IMR-90 (cell line): Measurements from ENCODE around the gene C6orf136. TPM values are rescaled to one million over a fixed set of nuclear protein-coding genes. Genes with fewer than 3 reads are reported as not detected.

Source experiments
- ATAC-seq: fragments of 200-7000 bp; cut with Tn5 transposase; 2 replicates; pipeline ENCODE4 v1.9.1; 2020; ENCODE audit warnings: low read depth, mild to moderate bottlenecking, moderate library complexity
- BruUV-seq: library from RNA; stranded (reverse); fragments of 400-500 nt; replicated peaks from 2 replicates; lab custom pipeline; 2021; lab: Mats Ljungman, UMichigan
- CTCF ChIA-PET: fragments of 300-600 bp; formaldehyde crosslinking; extraction: SDS; loops from one replicate; lab custom pipeline; 2021; ENCODE audit warnings: antibody characterized with exemption; lab: Yijun Ruan, JAX
- POLR2A ChIA-PET: fragments of 300-600 bp; sonication (Branson Sonifier 250); formaldehyde crosslinking; loops from one replicate; lab custom pipeline; 2022; ENCODE audit warnings: antibody characterized with exemption; ENCODE audit not compliant: unreplicated experiment; lab: Charles Lee
- DNase-seq: peaks from one replicate; pipeline ENCODE4 v3.0.0; 2013
- H2AFZ ChIP-seq: replicated peaks from 2 replicates; pipeline ENCODE3; 2013; ENCODE audit warnings: low read length, mild to moderate bottlenecking; ENCODE audit not compliant: poor library complexity
- H2AK5ac ChIP-seq: 2 replicates; pipeline ENCODE4 v1.6.1; 2013; ENCODE audit warnings: low read depth, low read length, inconsistent platforms
- H2AK9ac ChIP-seq: replicated peaks from 2 replicates; pipeline ENCODE3; 2013; ENCODE audit warnings: mild to moderate bottlenecking, low read depth, low read length, moderate library complexity; ENCODE audit not compliant: poor library complexity
- H2BK120ac ChIP-seq: 2 replicates; pipeline ENCODE4 v1.6.1; 2013; ENCODE audit warnings: low read depth, low read length, inconsistent platforms
- H2BK15ac ChIP-seq: 3 replicates; pipeline ENCODE4 v1.6.1; 2013; ENCODE audit warnings: low read depth, low read length, inconsistent platforms
- H2BK20ac ChIP-seq: 2 replicates; pipeline ENCODE4 v1.6.1; 2013; ENCODE audit warnings: low read depth, mild to moderate bottlenecking, inconsistent platforms, low read length, moderate library complexity
- H2BK5ac ChIP-seq: 2 replicates; pipeline ENCODE4 v1.6.1; 2013; ENCODE audit warnings: mild to moderate bottlenecking, low read depth, low read length, inconsistent platforms; ENCODE audit not compliant: poor library complexity, severe bottlenecking
- H3K14ac ChIP-seq: replicated peaks from 2 replicates; pipeline ENCODE4 v1.6.1; 2013; ENCODE audit warnings: low read depth, low read length, inconsistent platforms
- H3K18ac ChIP-seq: 2 replicates; pipeline ENCODE4 v1.6.1; 2013; ENCODE audit warnings: low read depth, low read length, control low read depth
- H3K23ac ChIP-seq: 2 replicates; pipeline ENCODE4 v1.6.1; 2013; ENCODE audit warnings: low read depth, low read length, inconsistent platforms
- H3K27ac ChIP-seq: 2 replicates; pipeline ENCODE4 v1.5.1; 2013; ENCODE audit warnings: mild to moderate bottlenecking, control low read depth, low read length; ENCODE audit not compliant: insufficient read depth
- H3K27me3 ChIP-seq: 2 replicates; pipeline ENCODE4 v1.6.1; 2013; ENCODE audit warnings: low read length; ENCODE audit not compliant: control insufficient read depth, insufficient read depth
- H3K36me3 ChIP-seq: 2 replicates; pipeline ENCODE4 v1.6.1; 2013; ENCODE audit warnings: low read length, mixed read lengths; ENCODE audit not compliant: control insufficient read depth, insufficient read depth
- H3K4ac ChIP-seq: 2 replicates; pipeline ENCODE4 v1.6.1; 2013; ENCODE audit warnings: low read depth, low read length, inconsistent platforms
- H3K4me1 ChIP-seq: 2 replicates; pipeline ENCODE4 v1.6.1; 2013; ENCODE audit warnings: low read length, mixed read lengths; ENCODE audit not compliant: control insufficient read depth, insufficient read depth
- H3K4me2 ChIP-seq: 2 replicates; pipeline ENCODE4 v1.6.1; 2013; ENCODE audit warnings: low read depth, mild to moderate bottlenecking, control low read depth, low read length, moderate library complexity
- H3K4me3 ChIP-seq: 2 replicates; pipeline ENCODE4 v1.5.1; 2013; ENCODE audit warnings: low read depth, mild to moderate bottlenecking, control low read depth, low read length, moderate library complexity; ENCODE audit not compliant: insufficient read depth
- H3K56ac ChIP-seq: 2 replicates; pipeline ENCODE4 v1.6.1; 2013; ENCODE audit warnings: low read length, inconsistent platforms; ENCODE audit not compliant: insufficient read depth; ENCODE audit errors: extremely low read depth
- H3K79me1 ChIP-seq, 2 experiments: 2 replicates each; pipeline ENCODE4 v1.6.1; 2013; ENCODE audit warnings: low read length in 2 of 2, inconsistent platforms in 1 of 2, low read depth in 1 of 2
- H3K9ac ChIP-seq: 2 replicates; pipeline ENCODE4 v1.6.1; 2013; ENCODE audit warnings: low read depth, low read length, control low read depth
- H3K9me1 ChIP-seq: 2 replicates; pipeline ENCODE4 v1.6.1; 2013; ENCODE audit warnings: low read length, inconsistent platforms; ENCODE audit not compliant: insufficient read depth
- H3K9me3 ChIP-seq: 2 replicates; pipeline ENCODE4 v1.6.1; 2013; ENCODE audit warnings: low read length; ENCODE audit not compliant: control insufficient read depth, insufficient read depth
- H4K20me1 ChIP-seq: 2 replicates; pipeline ENCODE4 v1.6.1; 2013; ENCODE audit warnings: low read length, inconsistent platforms; ENCODE audit not compliant: insufficient read depth
- H4K5ac ChIP-seq: 2 replicates; pipeline ENCODE4 v1.6.1; 2013; ENCODE audit warnings: mild to moderate bottlenecking, low read depth, low read length, control low read depth
- H4K8ac ChIP-seq, 2 experiments: 2 replicates each; pipeline ENCODE4 v1.6.1; 2013; ENCODE audit warnings: low read depth in 2 of 2, low read length in 2 of 2, control low read depth in 1 of 2, inconsistent platforms in 1 of 2
- H4K91ac ChIP-seq: 2 replicates; pipeline ENCODE4 v1.6.1; 2013; ENCODE audit warnings: low read depth, low read length, inconsistent platforms; ENCODE audit not compliant: insufficient read depth
- BHLHE40 ChIP-seq: fragments of 150-350 bp; IDR thresholded peaks from 2 replicates; pipeline ENCODE4 v1.6.1; 2016; ENCODE audit warnings: mild to moderate bottlenecking, low read depth, low read length
- CEBPB ChIP-seq: IDR thresholded peaks from 2 replicates; pipeline ENCODE4 v1.6.1; 2012; ENCODE audit warnings: low read depth, low read length, improper control_type of control experiment
- CHD1 ChIP-seq: IDR thresholded peaks from 2 replicates; pipeline ENCODE4 v1.6.1; 2012; ENCODE audit warnings: low read depth, low read length, improper control_type of control experiment
- FOS ChIP-seq: fragments of 150-350 bp; IDR thresholded peaks from 2 replicates; pipeline ENCODE4 v1.6.1; 2016; ENCODE audit warnings: low read depth, low read length
- MAFK ChIP-seq: IDR thresholded peaks from 2 replicates; pipeline ENCODE4 v1.6.1; 2012; ENCODE audit warnings: low read depth, low read length, improper control_type of control experiment
- MAZ ChIP-seq: IDR thresholded peaks from 2 replicates; pipeline ENCODE4 v1.6.1; 2012; ENCODE audit warnings: low read depth, mild to moderate bottlenecking, low read length, improper control_type of control experiment, moderate library complexity, borderline replicate concordance
- MXI1 ChIP-seq: IDR thresholded peaks from 2 replicates; pipeline ENCODE4 v1.6.1; 2012; ENCODE audit warnings: low read depth, mild to moderate bottlenecking, low read length, moderate library complexity, borderline replicate concordance
- NFE2L2 ChIP-seq: fragments of 150-350 bp; IDR thresholded peaks from 2 replicates; pipeline ENCODE4 v1.6.1; 2016; ENCODE audit warnings: low read depth, mild to moderate bottlenecking, low read length
- POLR2A ChIP-seq: IDR thresholded peaks from 2 replicates; pipeline ENCODE4 v1.6.1; 2012; ENCODE audit warnings: mild to moderate bottlenecking, low read depth, low read length
- RAD21 ChIP-seq: IDR thresholded peaks from 2 replicates; pipeline ENCODE4 v1.6.1; 2012; ENCODE audit warnings: low read length, improper control_type of control experiment
- RCOR1 ChIP-seq: IDR thresholded peaks from 2 replicates; pipeline ENCODE4 v1.6.1; 2012; ENCODE audit warnings: mild to moderate bottlenecking, low read length, improper control_type of control experiment; ENCODE audit not compliant: insufficient replicate concordance
- RFX5 ChIP-seq: IDR thresholded peaks from 2 replicates; pipeline ENCODE4 v1.8.0; 2012; ENCODE audit warnings: low read depth, mild to moderate bottlenecking, low read length, moderate library complexity
- SMC3 ChIP-seq: fragments of 150-350 bp; IDR thresholded peaks from 2 replicates; pipeline ENCODE4 v1.6.1; 2016; ENCODE audit warnings: low read depth, mild to moderate bottlenecking, antibody characterized with exemption, low read length, moderate library complexity
- USF2 ChIP-seq: fragments of 150-350 bp; IDR thresholded peaks from 2 replicates; pipeline ENCODE4 v1.6.1; 2017; ENCODE audit warnings: mild to moderate bottlenecking, antibody characterized with exemption, low read length, low read depth
- WGBS, 2 experiments: methylation state at CpG; one replicate each; pipeline versions ENCODE4 v1.1.5 to v1.1.7; 2013; ENCODE audit warnings: missing lambda C conversion rate in 2 of 2; ENCODE audit not compliant: insufficient read length in 1 of 2; ENCODE audit errors: extremely low coverage in 2 of 2; 5-methylcytosine and 5-hydroxymethylcytosine counted together
- dilution Hi-C: fragments of 300-500 bp; cut with HindIII; formaldehyde crosslinking; loops from one replicate; pipeline ENCODE4 v1.14.3; 2018; ENCODE audit warnings: low sequenced_read_pairs; ENCODE audit not compliant: unreplicated experiment
- in situ Hi-C: fragments of 300-500 bp; cut with MboI; formaldehyde crosslinking; loops from 3 replicates; pipeline ENCODE4 v1.14.3; 2019; ENCODE audit warnings: low sequenced_read_pairs, inconsistent platforms, mixed read lengths
- intact Hi-C: fragments of 100-400 bp; cut with micrococcal nuclease; formaldehyde crosslinking; loops from 2 replicates; pipeline ENCODE4 v1.10.0; 2022
- polyA plus RNA-seq, 3 experiments: library from polyadenylated mRNA; depleted of rRNA; stranded (reverse); fragments of >200 nt; gene quantifications; 2 replicates each; pipeline ENCODE4 v1.2.3, GENCODE V29; 2012; ENCODE audit warnings: low replicate concordance in 1 of 3
- total RNA-seq: library from RNA; depleted of rRNA; stranded (reverse); fragments of >200 nt; gene quantifications from 2 replicates; pipeline ENCODE4 v1.2.3, GENCODE V29; 2012
- TF ChIP-seq, protein P1 (sequence below): conservative IDR thresholded peaks from 2 replicates; pipeline ENCODE4 v1.5.1; 2012; ENCODE audit warnings: mild to moderate bottlenecking, low read depth, low read length, improper control_type of control experiment
- TF ChIP-seq, protein P2 (sequence below): fragments of 150-350 bp; IDR thresholded peaks from 2 replicates; pipeline ENCODE4 v1.6.1; 2016; ENCODE audit warnings: low read depth, mild to moderate bottlenecking, low read length, moderate library complexity, borderline replicate concordance

Gene C6orf136
- total and polyA plus RNA-seq, 2 of the 4 experiments (the other 2 are of a cell fraction): 1.1 to 11.7 TPM

DNA sequence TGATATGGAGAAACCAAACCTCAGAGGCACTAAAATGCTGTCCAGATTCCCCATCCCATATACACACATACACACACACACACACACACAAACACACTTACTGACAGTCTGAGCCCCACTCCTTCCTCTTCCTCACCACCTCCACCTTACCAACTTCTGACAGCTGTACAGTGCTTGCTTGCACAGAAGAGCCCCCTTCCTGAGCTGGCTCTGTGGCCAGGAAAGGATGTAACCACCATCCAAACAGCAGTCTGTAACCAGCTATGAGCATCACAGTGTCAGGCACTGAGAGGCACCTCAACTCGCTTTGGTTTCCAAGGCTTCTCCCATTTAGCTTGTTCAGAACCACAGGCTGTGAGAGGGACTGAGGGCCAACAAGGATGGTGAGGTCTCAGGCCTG lies 5.9 kb upstream of the C6orf136 start:
- H3K4me1 ChIP-seq: no peaks in the 10 kb centered on the region
- no peak overlapping the region for H2BK120ac ChIP-seq
- H2BK5ac ChIP-seq: no peak overlapping the region
- H3K23ac ChIP-seq: no peak overlapping the region
- TF ChIP-seq FOS: no peak
- TF ChIP-seq NFE2L2: no peak
- TF ChIP-seq RFX5: no peak
- TF ChIP-seq CHD1: no peak
- no peak for TF ChIP-seq RCOR1
- TF ChIP-seq, protein P1, sequence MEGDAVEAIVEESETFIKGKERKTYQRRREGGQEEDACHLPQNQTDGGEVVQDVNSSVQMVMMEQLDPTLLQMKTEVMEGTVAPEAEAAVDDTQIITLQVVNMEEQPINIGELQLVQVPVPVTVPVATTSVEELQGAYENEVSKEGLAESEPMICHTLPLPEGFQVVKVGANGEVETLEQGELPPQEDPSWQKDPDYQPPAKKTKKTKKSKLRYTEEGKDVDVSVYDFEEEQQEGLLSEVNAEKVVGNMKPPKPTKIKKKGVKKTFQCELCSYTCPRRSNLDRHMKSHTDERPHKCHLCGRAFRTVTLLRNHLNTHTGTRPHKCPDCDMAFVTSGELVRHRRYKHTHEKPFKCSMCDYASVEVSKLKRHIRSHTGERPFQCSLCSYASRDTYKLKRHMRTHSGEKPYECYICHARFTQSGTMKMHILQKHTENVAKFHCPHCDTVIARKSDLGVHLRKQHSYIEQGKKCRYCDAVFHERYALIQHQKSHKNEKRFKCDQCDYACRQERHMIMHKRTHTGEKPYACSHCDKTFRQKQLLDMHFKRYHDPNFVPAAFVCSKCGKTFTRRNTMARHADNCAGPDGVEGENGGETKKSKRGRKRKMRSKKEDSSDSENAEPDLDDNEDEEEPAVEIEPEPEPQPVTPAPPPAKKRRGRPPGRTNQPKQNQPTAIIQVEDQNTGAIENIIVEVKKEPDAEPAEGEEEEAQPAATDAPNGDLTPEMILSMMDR: no peak
- no peak for TF ChIP-seq MAZ
- TF ChIP-seq, protein P2, sequence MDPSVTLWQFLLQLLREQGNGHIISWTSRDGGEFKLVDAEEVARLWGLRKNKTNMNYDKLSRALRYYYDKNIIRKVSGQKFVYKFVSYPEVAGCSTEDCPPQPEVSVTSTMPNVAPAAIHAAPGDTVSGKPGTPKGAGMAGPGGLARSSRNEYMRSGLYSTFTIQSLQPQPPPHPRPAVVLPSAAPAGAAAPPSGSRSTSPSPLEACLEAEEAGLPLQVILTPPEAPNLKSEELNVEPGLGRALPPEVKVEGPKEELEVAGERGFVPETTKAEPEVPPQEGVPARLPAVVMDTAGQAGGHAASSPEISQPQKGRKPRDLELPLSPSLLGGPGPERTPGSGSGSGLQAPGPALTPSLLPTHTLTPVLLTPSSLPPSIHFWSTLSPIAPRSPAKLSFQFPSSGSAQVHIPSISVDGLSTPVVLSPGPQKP: no peak
- TF ChIP-seq MAFK: no peak
- TF ChIP-seq POLR2A: no peak
- no peak for TF ChIP-seq RAD21
- no peak for TF ChIP-seq SMC3
- TF ChIP-seq BHLHE40: no peak
- no peak for TF ChIP-seq CEBPB
- no peak for TF ChIP-seq MXI1
- no peak for TF ChIP-seq USF2
- intact Hi-C loops: no loop called here
- H3K79me1 ChIP-seq: peaks cover 11 to 15% of the 10 kb centered on the region in 2 experiments
- no peak overlapping the region for H2AFZ ChIP-seq
- H3K4me2 ChIP-seq: no peak overlapping the region
- H3K4me3 ChIP-seq: no peak overlapping the region
- DNase-seq (no peak), ATAC-seq (no peak)
- H4K91ac ChIP-seq: no peak overlapping the region
- no peak overlapping the region for H2AK5ac ChIP-seq
- H3K36me3 ChIP-seq: peaks cover 39% of the 10 kb centered on the region
- dilution Hi-C loops: no loop called here
- no peaks in the 10 kb centered on the region for H4K20me1 ChIP-seq
- ChIA-PET POLR2A (interaction anchor here (0.5 kb wide), 1 partner anchor 9 kb away, joined by 11 read pairs; no protein-coding TSS in a partner anchor), CTCF (interaction anchor here (2.2 kb wide), 1 partner anchor 31 kb away, joined by 5 read pairs; the partner anchor contains the start of gene DHX16)
- H3K9me1 ChIP-seq: no peaks in the 10 kb centered on the region; the same call in 1 of the 2 replicates
- H2BK15ac ChIP-seq: no peak overlapping the region
- H2AK9ac ChIP-seq: no peak overlapping the region
- H4K8ac ChIP-seq: no peak overlapping the region
- BruUV-seq: no TSS peak
- H3K27me3 ChIP-seq: no peaks in the 10 kb centered on the region
- no peak overlapping the region for H2BK20ac ChIP-seq
- H3K14ac ChIP-seq: no peak overlapping the region
- WGBS, 2 experiments: 100% methylated on average over 1 of the region's 1 CpG; no CpG with 5 or more reads in 1 of the 2 experiments
- H3K18ac ChIP-seq: no peak overlapping the region
- no peaks in the 10 kb centered on the region for H3K9me3 ChIP-seq
- H3K4ac ChIP-seq: no peak overlapping the region
- no peak overlapping the region for H3K27ac ChIP-seq
- no peak overlapping the region for H3K9ac ChIP-seq
- no peak overlapping the region for H4K5ac ChIP-seq
- in situ Hi-C loops: no loop called here
- H3K56ac ChIP-seq: no peak overlapping the region
